HFF-Myc (cell line): ENCODE measurements around the gene RPL32.
"Not testable (repeated sequence)": the region's sequence is repeated elsewhere in the genome, so short reads cannot be mapped to it uniquely, and the experiment has no call there.

Source experiments
- DNase-seq: peaks from one replicate; pipeline ENCODE4 v3.0.0-alpha.2; 2011; ENCODE audit warnings: low read depth; ENCODE audit errors: extremely low read depth
- H3K4me3 ChIP-seq: replicated peaks from 2 replicates; pipeline ENCODE4 v1.5.1; 2011; ENCODE audit warnings: low read depth, mild to moderate bottlenecking, control low read depth, low read length
- CTCF ChIP-seq: IDR thresholded peaks from 2 replicates; pipeline ENCODE4 v1.5.1; 2012; ENCODE audit warnings: mild to moderate bottlenecking, low read depth, low read length, control low read depth; ENCODE audit errors: missing control alignments

Gene RPL32

GRCh38 chr3:12865271-12865670, 23.9 kb upstream of the RPL32 start:
- no peak overlapping the region for H3K4me3 ChIP-seq
- no peak for DNase-seq
- no peak for TF ChIP-seq CTCF

GRCh38 chr3:12862387-12862786, 21.0 kb upstream of the RPL32 start:
- no peak for DNase-seq
- no peak overlapping the region for H3K4me3 ChIP-seq
- no peak for TF ChIP-seq CTCF

GRCh38 chr3:12861611-12862010, 20.2 kb upstream of the RPL32 start:
- no peak overlapping the region for H3K4me3 ChIP-seq
- DNase-seq: no peak
- TF ChIP-seq CTCF: no peak

GRCh38 chr3:12859840-12860239, 18.5 kb upstream of the RPL32 start:
- H3K4me3 ChIP-seq: no peak overlapping the region
- no peak for DNase-seq
- no peak for TF ChIP-seq CTCF

GRCh38 chr3:12856626-12857025, 15.3 kb upstream of the RPL32 start:
- no peak for TF ChIP-seq CTCF
- no peak overlapping the region for H3K4me3 ChIP-seq
- DNase-seq: no peak

GRCh38 chr3:12854565-12854964, 13.2 kb upstream of the RPL32 start:
- no peak for TF ChIP-seq CTCF
- DNase-seq: no peak
- no peak overlapping the region for H3K4me3 ChIP-seq

GRCh38 chr3:12853847-12854246, 12.5 kb upstream of the RPL32 start:
- H3K4me3 ChIP-seq, DNase-seq: not testable (repeated sequence)
